ENCODE measurements around the gene SFMBT2.

The SFMBT2 gene

GRCh38 chr10:7370511-7370910 is 40.3 kb downstream of the SFMBT2 start:
- TF ChIP-seq, protein P1, sequence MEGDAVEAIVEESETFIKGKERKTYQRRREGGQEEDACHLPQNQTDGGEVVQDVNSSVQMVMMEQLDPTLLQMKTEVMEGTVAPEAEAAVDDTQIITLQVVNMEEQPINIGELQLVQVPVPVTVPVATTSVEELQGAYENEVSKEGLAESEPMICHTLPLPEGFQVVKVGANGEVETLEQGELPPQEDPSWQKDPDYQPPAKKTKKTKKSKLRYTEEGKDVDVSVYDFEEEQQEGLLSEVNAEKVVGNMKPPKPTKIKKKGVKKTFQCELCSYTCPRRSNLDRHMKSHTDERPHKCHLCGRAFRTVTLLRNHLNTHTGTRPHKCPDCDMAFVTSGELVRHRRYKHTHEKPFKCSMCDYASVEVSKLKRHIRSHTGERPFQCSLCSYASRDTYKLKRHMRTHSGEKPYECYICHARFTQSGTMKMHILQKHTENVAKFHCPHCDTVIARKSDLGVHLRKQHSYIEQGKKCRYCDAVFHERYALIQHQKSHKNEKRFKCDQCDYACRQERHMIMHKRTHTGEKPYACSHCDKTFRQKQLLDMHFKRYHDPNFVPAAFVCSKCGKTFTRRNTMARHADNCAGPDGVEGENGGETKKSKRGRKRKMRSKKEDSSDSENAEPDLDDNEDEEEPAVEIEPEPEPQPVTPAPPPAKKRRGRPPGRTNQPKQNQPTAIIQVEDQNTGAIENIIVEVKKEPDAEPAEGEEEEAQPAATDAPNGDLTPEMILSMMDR (IDR thresholded peaks at IDR 0.05): no peak
- no peaks in the 10 kb centered on the region for H3K27me3 ChIP-seq
- H3K4me1 ChIP-seq (ENCODE audit: control insufficient read depth in 1 of 2, insufficient read depth in 1 of 2, low read depth in 1 of 2, low read length in 1 of 2): no peaks in the 10 kb centered on the region
- no peaks in the 10 kb centered on the region for H3K36me3 ChIP-seq
- H3K4me3 ChIP-seq (ENCODE audit: low read depth in 1 of 2, low read length in 1 of 2): no peak overlapping the region
- no peak overlapping the region for H3K27ac ChIP-seq
- H3K9me3 ChIP-seq: no peaks in the 10 kb centered on the region

DNA sequence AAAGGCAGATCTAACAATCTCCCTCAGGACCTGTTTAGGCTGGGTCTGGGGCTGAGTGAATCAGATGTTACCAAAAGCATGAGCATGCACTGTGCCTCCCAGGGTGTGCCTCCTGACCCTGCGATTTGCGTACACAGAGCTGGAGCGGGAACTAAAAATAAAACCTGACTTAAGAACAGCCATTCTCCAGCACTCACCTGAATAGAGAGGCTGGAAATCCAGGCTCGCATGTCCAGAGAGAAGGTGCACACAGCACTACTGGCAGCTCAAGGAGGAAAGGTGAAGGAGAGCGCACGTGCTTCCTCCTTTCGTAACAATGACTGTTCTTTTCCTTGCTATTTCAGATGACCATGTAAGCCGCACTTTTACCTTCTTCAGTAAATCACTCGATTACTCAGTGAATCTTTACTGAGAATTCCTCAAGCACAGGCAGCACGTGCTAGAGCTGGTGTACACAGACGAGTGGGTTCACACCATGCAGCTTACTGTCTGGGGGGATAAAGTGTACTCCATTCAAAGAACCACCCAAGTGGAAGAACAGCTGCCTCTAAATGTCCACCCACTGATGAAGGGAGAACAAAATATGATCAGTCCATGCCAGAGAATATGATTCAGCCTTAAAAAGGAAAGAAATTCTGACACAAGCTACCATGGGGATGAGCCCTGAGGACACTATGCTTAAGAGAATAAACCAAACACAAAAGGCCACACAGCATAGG is 45.6 kb downstream of the SFMBT2 start:
- Histone ChIP-seq H3K4me3 (ENCODE audit: low read depth in 1 of 2, low read length in 1 of 2) (no peak overlapping the region), H3K9me3 (no peaks in the 10 kb centered on the region), H3K27me3 (no peaks in the 10 kb centered on the region), H3K27ac (no peak overlapping the region), H3K36me3 (no peaks in the 10 kb centered on the region), H3K4me1 (ENCODE audit: control insufficient read depth in 1 of 2, insufficient read depth in 1 of 2, low read depth in 1 of 2, low read length in 1 of 2) (no peaks in the 10 kb centered on the region)
- TF ChIP-seq, protein P1 (IDR thresholded peaks at IDR 0.05): no peak

DNA sequence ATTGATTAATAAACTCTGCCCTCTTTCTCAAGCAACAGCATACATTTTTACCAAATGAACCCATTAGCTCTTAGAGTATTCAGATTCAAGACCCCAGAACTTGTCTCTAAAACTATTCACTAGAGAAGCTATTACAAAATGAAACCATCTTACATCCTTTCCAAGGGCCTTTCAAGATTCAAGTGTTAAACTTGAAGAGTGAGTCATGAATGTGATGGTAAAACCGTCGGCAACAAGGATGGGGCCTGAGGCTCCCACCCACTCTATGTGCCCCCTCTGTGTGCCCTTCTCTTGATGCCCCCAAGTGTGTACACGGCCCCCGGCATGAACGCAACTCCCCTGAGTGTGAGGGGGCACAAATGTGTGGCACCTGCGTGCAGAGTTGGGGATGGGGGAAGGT is 46.4 kb downstream of the SFMBT2 start:
- Histone ChIP-seq H3K4me3 (ENCODE audit: low read depth in 1 of 2, low read length in 1 of 2) (no peak overlapping the region), H3K27ac (no peak overlapping the region), H3K36me3 (no peaks in the 10 kb centered on the region), H3K27me3 (no peaks in the 10 kb centered on the region), H3K9me3 (no peaks in the 10 kb centered on the region), H3K4me1 (ENCODE audit: control insufficient read depth in 1 of 2, insufficient read depth in 1 of 2, low read depth in 1 of 2, low read length in 1 of 2) (no peaks in the 10 kb centered on the region)
- TF ChIP-seq, protein P1 (IDR thresholded peaks at IDR 0.05): no peak

DNA sequence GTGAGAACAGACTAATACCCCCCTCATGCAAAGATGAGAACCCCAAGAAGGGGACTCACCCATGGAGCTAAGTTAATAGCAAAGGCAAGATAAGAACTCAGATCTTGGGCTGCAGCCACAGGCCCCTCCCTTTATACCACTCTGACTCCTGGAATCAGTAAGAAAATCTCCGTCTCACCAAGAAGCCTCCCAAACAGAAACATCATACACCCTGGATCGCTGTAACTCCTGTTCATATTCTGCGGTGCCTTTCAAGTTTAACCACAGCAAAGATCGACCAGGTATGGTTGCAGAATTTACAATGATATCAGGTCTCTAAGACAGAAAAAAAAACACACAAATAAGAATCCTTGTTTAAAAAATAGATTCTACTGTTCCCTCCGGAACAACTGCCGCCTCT is 47.1 kb downstream of the SFMBT2 start:
- H3K4me1 ChIP-seq (ENCODE audit: control insufficient read depth in 1 of 2, insufficient read depth in 1 of 2, low read depth in 1 of 2, low read length in 1 of 2): no peaks in the 10 kb centered on the region
- no peaks in the 10 kb centered on the region for H3K9me3 ChIP-seq
- H3K27ac ChIP-seq: no peak overlapping the region
- H3K36me3 ChIP-seq: no peaks in the 10 kb centered on the region
- TF ChIP-seq, protein P1 (IDR thresholded peaks at IDR 0.05): no peak
- no peaks in the 10 kb centered on the region for H3K27me3 ChIP-seq
- no peak overlapping the region for H3K4me3 ChIP-seq (ENCODE audit: low read depth in 1 of 2, low read length in 1 of 2)

- Histone ChIP-seq H3K27me3 (no peaks in the 10 kb centered on the region), H3K4me3 (ENCODE audit: low read depth in 1 of 2, low read length in 1 of 2) (no peak overlapping the region), H3K36me3 (no peaks in the 10 kb centered on the region), H3K4me1 (ENCODE audit: control insufficient read depth in 1 of 2, insufficient read depth in 1 of 2, low read depth in 1 of 2, low read length in 1 of 2) (no peaks in the 10 kb centered on the region), H3K27ac (no peak overlapping the region), H3K9me3 (no peaks in the 10 kb centered on the region)
- TF ChIP-seq, protein P1 (IDR thresholded peaks at IDR 0.05): no peak
Observed at GRCh38 chr10:7362471-7362870, 48.4 kb downstream of the SFMBT2 start.
